ENCODE measurements around the gene SPINT4.

- TF ChIP-seq, protein P1, sequence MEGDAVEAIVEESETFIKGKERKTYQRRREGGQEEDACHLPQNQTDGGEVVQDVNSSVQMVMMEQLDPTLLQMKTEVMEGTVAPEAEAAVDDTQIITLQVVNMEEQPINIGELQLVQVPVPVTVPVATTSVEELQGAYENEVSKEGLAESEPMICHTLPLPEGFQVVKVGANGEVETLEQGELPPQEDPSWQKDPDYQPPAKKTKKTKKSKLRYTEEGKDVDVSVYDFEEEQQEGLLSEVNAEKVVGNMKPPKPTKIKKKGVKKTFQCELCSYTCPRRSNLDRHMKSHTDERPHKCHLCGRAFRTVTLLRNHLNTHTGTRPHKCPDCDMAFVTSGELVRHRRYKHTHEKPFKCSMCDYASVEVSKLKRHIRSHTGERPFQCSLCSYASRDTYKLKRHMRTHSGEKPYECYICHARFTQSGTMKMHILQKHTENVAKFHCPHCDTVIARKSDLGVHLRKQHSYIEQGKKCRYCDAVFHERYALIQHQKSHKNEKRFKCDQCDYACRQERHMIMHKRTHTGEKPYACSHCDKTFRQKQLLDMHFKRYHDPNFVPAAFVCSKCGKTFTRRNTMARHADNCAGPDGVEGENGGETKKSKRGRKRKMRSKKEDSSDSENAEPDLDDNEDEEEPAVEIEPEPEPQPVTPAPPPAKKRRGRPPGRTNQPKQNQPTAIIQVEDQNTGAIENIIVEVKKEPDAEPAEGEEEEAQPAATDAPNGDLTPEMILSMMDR (IDR thresholded peaks at IDR 0.05; ENCODE audit: control extremely low read depth in 1 of 3, insufficient read depth in 1 of 3, low read depth in 1 of 3, low read length in 3 of 3): no peak
- TF ChIP-seq TCF12 (IDR thresholded peaks at IDR 0.05; ENCODE audit: low read depth, low read length): no peak
- TF ChIP-seq KDM1A (IDR thresholded peaks at IDR 0.05; ENCODE audit: borderline replicate concordance, low read length): no peak
- TF ChIP-seq CHD1 (IDR thresholded peaks at IDR 0.05; ENCODE audit: low read depth, low read length): no peak
- no peak for TF ChIP-seq RNF2 (IDR thresholded peaks at IDR 0.05; ENCODE audit: borderline replicate concordance, low read depth, low read length, missing control alignments, poor library complexity, severe bottlenecking)
- TF ChIP-seq ZNF274 (IDR thresholded peaks at IDR 0.05; ENCODE audit: borderline replicate concordance, extremely low read depth, low read length): no peak
- TF ChIP-seq SIN3A (conservative IDR thresholded peaks at IDR 0.05 in 1 of 2, IDR thresholded peaks at IDR 0.05 in 1 of 2; ENCODE audit: low read depth in 1 of 2, low read length in 2 of 2): no peak
- TF ChIP-seq CEBPB (IDR thresholded peaks at IDR 0.05; ENCODE audit: low read depth, low read length): no peak
- TF ChIP-seq ASH2L (IDR thresholded peaks at IDR 0.05; ENCODE audit: low read length): no peak
- no peak for TF ChIP-seq POLR2A (IDR thresholded peaks at IDR 0.05; ENCODE audit: control extremely low read depth in 1 of 2, low read depth in 2 of 2, low read length in 2 of 2)
Observed at GRCh38 chr20:45758096-45758495, 35.9 kb downstream of the SPINT4 start.

Data from H1 (cell line).